ENCODE data around the gene CMPK1. TPM values are rescaled to one million over a fixed set of nuclear protein-coding genes. Genes with fewer than 3 reads are reported as not detected.
"Not testable (repeated sequence)": the region's sequence is repeated elsewhere in the genome, so short reads cannot be mapped to it uniquely, and the experiment has no call there.

CMPK1 gene
- polyA plus RNA-seq, 3 donors = 40.6 to 135 (median 74.7) TPM

DNA sequence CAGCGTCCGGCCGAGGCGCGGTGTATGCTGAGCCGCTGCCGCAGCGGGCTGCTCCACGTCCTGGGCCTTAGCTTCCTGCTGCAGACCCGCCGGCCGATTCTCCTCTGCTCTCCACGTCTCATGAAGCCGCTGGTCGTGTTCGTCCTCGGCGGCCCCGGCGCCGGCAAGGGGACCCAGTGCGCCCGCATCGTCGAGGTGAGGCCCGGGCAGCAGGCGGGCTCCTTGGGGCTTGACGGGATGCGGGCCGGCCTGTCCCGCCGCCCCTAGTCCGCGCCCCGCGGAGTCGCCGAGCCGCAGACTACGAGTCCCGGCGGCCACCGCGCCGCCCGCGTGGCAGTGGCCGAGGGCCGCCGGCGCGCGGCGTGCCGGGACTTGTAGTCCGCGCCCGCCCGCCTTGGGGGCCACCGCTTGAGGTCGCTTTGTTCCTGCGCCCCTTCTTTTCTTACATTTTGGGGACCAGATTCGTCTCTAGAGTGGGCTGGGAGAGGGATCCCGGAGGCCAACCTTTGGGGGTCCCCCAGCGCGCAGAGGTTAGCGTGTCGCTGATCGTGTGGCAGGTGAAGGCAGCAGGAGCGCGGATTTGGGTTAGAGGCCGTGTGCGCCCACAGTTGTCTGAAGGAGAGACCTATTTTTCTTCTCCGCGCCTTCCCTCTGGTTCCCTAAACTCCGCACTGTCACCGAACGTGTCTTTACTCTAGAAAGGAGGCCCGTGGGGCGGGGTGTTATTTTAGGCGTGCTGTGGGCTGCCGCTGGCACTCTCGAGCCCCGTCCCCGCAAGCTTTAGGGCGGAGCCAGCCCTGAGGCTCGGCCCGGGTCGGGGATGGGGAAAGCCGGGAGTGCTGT, 553 bp downstream of the CMPK1 start:
- 0 to 1% (median 0%) methylated on average over 62 to 90 of the region's 90 CpGs for WGBS, 3 donors
- peak overlapping the region; percentile 77 for H3K27ac ChIP-seq (ENCODE audit: low read depth, low read length)

DNA sequence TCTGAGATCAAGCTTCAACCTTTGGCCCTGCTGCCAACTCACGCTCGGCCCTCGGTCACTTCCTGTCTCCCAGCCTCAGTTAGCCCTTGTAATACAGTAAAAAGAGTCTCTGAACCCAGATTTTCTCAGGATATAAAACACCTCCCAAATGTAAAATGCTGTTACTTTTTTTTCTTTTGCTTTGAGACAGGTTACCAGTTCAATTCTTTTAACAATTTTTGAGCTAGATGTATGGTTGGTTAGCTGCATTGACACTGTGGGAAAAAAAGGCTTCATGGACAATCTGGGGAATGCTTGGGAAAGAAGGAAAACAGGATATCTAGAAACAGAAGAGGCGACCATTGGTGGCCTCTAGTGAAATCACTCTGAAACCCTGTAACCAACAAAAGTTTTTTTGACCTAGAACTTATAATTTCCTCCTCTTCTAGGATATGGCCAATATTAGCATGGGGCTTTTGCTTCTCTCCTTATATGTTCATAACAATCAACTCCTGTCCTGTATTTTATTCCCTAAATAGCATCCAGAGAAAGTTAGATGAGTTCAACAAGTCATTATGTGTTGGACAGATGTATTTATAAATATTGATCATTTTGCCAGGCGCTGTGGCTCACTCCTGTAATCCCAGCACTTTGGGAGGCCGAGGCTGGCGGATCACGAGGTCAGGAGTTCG, 1.3 kb downstream of the CMPK1 start:
- 44 to 53% (median 51%) methylated on average over 9 of the region's 9 CpGs for WGBS, 3 donors
- peak overlapping the region; percentile 77 for H3K27ac ChIP-seq (ENCODE audit: low read depth, low read length)

DNA sequence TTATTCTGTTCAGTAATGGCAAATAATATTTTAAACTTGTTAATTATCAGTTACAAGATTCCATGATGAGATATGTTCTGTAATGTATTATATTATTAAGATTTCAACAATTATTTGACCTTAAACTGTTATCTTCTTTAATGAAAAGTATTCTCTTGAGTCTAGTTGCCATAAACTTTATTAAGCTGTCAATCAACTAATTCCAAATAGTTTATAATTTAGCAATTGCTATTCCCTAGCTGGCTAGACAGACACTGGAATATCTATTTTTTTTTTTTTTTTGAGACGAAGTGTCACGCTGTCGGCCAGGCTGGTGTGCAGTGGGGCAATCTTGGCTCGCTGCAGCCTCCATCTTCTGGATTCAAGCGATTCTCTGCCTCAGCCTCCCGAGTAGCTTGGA, 3.8 kb downstream of the CMPK1 start:
- no peak overlapping the region for H3K27ac ChIP-seq (ENCODE audit: low read depth, low read length)
- WGBS, 3 donors = 79 to 94% (median 83%) methylated on average over 6 of the region's 6 CpGs

DNA sequence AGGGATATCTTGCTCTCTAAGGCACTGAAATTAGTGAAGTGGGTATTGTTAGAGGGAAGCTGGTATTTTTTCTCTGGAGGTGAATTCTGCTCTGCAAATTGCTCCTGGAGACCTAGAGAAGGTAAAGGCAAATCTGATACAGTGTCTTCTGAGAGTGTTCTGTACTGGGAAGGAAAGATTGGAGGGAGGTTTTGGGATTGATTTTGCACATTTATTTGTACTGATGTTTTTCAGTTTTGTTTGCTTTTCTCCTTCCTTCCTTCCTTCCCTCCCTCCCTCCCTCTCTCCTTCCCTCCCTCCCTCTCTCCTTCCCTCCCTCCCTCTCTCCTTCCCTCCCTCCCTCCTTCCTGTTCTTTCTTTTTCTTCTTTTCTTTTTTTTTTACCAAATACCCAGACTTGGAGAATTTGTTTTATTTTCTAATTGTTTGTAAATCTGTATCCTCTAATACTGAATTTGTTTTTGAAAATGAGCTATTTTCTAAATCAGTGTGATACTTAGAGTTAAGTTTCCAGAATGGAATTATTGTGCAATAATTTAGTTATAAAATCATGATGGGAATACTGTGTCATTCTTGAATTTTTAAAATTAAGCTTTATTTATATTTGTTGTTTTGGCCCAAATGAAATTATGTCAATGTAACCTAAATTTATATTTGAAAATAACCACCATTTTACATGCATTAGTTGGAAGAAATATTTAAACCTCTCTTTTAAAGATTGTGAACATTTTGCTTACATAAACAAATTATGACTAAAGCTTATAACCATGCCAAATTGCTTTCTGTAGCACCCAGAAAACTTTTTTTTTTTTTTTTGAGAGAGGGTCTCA, 4.9 kb downstream of the CMPK1 start:
- no peak overlapping the region for H3K27ac ChIP-seq (ENCODE audit: low read depth, low read length)

DNA sequence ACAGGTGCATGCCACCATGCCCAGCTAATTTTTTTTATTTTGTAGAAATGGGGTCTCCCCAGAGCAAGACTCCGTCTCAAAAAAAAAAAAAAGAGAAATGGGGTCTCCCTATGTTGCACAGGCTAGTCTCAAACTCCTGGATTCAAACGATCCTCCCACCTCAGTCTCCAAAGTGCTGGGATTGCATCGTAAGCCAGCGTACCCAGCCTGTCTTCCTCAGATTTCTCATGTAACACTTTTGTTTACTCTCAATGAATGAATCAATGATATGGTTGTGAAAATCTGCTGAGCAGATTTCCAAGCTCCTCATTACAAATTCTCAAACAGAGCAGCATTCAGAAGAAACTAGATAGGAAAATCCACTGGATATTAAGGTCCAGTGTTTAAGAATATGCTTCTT, 6.6 kb downstream of the CMPK1 start:
- 45 to 73% (median 68%) methylated on average over 4 of the region's 4 CpGs for WGBS, 3 donors
- H3K27ac ChIP-seq (ENCODE audit: low read depth, low read length) = no peak overlapping the region

DNA sequence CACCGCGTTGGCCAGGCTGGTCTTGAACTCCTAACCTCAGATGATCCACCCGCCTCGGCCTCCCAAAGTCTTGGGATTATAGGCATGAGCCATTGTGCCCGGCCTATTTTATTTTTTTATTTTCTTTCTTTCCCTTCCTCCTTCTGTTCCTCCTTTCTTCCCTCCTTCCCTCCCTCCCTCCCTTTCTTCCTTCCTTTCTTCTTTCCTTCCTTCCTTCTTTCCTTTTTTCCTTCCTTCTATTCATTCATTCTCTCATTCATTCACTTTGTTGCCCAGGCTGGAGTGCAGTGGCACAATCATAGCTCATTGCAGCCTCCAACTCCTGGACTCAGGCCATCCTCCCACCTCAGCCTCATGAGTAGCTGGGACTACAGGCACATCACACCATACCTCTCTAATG, 13.4 kb downstream of the CMPK1 start:
- 94 to 100% (median 98%) methylated on average over 5 of the region's 5 CpGs for WGBS, 3 donors
- H3K27ac ChIP-seq (ENCODE audit: low read depth, low read length) = not testable (repeated sequence)

DNA sequence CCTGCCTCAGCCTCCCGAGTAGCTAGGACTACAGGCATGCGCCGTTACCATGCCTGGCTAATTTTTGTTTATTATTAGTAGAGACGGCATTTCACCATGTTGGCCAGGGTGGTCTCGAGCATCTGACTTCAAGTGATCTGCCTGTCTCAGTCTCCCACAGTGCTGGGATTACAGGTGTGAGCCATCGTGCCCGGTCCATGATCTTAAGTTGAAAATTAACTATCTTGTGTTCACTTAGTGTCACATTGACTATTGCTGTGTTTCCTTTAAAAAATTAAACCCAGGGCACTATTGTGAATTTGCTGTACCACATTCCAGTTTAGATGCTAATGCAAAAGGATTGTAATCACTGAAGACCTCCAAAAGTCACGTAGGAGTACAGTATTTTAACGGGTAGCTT, 14.1 kb downstream of the CMPK1 start:
- WGBS, 3 donors = 70 to 94% (median 90%) methylated on average over 9 of the region's 9 CpGs
- H3K27ac ChIP-seq (ENCODE audit: low read depth, low read length) = no peak overlapping the region

DNA sequence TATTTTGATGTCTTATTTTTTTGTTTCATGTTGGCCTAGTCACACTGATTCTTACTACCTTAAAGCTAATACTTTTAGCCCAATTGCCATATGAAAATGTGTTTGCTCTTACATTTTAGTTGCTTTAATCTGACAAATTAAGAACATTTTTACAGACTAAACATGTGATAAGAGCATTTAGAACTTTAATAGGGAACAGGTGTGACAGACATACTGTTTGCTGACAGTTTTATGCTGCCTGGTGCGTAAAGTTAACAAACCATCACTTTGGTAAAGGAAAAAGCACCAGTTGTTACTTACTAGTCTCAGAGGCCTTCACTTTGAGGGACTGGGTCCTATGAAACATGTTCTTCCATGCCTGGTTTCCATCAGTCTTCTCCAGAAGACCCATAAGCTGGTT, 14.7 kb downstream of the CMPK1 start:
- WGBS, 3 donors = 77 to 97% (median 94%) methylated on average over 1 of the region's 1 CpG
- no peak overlapping the region for H3K27ac ChIP-seq (ENCODE audit: low read depth, low read length)

DNA sequence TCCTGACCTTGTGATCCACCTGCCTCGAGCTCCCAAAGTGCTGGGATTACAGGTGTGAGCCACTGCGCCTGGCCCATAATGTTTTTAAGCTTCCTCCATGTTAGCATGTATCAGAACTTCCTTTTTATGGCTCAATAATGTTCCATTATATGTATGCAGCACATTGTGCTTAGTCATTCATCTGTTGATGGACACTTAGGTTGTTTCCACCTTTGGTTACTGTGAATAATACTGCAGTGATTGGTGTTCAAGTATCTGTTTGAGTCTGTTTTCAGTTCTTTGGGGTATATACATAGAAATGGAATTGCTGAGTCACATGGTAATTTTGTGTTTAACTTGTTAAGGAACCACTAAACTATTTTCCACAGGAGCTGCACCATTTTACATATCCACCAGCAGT, 17.7 kb downstream of the CMPK1 start:
- no peak overlapping the region for H3K27ac ChIP-seq (ENCODE audit: low read depth, low read length)
- WGBS, 3 donors = 93 to 98% (median 94%) methylated on average over 2 of the region's 2 CpGs

DNA sequence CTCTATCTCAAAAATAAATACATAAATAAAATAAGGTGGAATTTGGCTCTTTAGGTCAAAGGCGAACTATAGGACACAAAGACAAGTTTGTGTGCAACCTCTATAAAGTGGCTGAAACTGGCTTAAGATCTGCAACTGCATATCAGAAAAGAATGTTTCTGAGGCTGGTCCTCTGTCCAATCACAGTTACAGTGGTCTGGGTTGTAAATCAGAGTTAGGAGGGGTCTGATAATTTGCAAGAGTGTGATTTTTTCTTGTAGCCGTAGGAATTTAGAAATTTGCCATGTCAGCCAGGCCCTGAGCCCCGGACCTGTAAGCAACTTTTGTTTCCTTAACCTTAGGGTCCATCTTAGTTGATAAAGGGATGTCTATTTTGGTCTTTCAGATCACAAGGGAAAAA, 27.8 kb downstream of the CMPK1 start:
- 75 to 85% (median 79%) methylated on average over 3 of the region's 3 CpGs for WGBS, 3 donors
- H3K27ac ChIP-seq (ENCODE audit: low read depth, low read length) = no peak overlapping the region

DNA sequence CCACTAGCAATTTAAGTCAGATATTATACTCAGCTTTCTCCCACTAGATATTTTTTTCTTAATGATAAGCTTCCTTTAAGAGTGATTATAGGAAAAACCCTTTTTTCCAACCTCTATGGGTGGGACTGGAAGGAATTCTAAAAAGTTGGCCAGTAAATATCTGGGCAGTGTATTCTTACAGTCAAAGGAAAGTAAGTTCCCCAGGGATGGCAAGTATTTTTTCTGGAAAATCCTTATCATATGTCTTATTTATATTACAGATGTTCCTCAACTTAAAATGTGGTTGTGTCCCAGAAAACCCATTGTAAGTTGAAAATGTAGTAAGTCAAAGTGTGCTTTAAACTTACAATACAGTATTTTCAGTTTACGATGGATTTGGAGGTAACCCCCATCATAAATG, 29.2 kb downstream of the CMPK1 start:
- WGBS, 3 donors = 98 to 100% (median 100%) methylated on average over 1 of the region's 1 CpG
- H3K27ac ChIP-seq (ENCODE audit: low read depth, low read length) = no peak overlapping the region

DNA sequence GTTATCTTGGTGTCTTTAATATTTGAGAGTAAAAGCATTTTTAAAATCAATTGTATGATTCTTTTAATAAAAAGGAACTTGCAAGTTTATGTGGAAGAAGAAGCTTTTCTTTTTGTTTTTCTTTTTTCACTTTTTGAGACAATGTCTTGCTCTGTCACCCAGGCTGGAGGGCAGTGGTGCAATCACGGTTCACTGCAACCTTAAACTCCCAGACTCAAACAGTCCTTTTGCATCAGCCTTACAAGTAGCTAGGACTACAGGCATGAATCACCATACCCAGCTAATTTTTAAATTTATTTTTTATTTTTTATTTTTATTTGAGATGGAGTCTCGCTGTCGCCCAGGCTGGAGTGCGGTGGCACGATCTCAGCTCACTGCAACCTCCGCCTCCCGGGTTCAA, 34.1 kb downstream of the CMPK1 start:
- WGBS, 3 donors = 88 to 96% (median 95%) methylated on average over 7 of the region's 7 CpGs
- H3K27ac ChIP-seq (ENCODE audit: low read depth, low read length) = no peak overlapping the region

DNA sequence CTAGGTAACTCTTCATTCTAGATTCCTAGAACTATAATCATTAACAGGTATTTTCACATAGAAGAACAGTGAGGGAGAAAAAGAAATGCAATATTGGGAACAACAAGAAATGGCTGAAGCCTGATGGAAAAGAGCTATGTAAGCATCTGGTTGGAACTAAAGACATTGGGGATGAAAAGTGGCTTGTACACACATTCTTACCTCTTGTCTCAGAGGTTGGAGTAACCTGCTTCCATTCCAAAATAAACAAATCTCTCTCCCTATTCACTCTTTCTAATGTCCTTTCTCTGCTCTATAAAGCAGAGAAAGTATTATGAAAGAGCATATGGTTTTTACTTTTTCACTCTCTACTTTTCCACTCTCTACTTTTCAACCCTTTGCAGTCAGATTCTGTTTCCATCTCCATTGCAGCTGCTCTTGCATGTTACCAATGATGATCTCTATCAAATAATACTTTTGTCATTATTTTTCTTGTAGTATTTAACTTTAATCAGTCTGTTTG, 37.5 kb downstream of the CMPK1 start:
- H3K27ac ChIP-seq (ENCODE audit: low read depth, low read length) = no peak overlapping the region

DNA sequence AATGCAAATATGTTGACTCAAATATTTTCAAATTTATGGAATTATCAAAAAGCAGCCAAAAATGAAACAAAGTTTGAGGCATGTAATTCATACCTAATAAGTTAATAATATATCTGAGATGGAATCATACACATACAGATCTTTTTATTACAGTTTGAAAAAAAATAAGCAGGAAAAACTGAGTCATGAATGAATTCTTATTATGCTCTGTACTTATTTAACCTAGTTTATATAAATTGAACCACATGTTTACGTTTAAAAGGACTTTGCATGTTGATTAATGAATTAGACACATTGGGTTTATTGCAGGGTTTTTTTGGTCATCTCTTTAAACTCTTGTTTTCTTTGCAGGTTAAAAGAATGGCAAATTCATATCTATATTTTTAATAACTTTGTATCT, 40.9 kb downstream of the CMPK1 start:
- H3K27ac ChIP-seq (ENCODE audit: low read depth, low read length) = no peak overlapping the region
- WGBS, 3 donors = 84 to 92% (median 86%) methylated on average over 1 of the region's 1 CpG

DNA sequence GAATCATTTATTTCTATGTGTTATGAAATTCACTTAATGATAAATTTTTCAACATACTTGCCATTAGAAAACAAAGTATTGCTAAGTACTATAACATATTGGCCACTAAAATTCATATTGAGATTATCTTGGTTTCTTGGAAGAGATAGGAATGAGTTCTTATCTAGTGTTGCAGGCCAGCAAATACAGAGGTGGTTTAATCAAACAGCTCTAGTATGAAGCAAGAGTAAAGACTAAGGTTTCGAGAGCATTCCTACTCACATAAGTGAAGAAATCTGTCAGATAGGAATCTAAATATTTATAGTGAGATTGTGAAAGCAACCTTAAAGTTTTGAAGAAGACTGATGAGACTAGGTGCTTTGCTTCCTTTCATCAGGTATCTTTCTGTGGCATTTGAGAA, 44.6 kb downstream of the CMPK1 start:
- WGBS, 3 donors = 39 to 68% (median 66%) methylated on average over 1 of the region's 1 CpG

DNA sequence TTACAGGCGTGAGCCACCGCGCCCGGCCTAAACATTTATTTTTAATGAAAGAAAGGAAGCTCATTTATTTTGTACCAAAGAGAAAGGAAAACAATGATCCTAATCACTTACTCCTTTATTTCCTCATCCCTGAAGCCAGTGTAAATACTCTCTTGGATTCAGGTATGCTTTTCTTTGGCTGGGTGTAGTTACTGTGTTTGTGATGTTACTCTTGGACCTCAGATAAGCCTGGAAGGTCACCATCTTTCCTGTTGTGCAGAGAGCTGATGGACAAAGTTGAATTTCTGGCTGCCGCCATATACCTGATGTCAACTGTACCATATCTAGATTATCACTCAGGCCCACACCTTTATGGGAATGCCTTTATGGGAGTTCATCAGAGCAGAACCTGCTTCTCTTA, 47.1 kb downstream of the CMPK1 start:
- no peak overlapping the region for H3K27ac ChIP-seq (ENCODE audit: low read depth, low read length)
- WGBS, 3 donors = 90 to 98% (median 98%) methylated on average over 5 of the region's 5 CpGs

More for the DNA sequence above, 44.6 kb downstream of the CMPK1 start:
- H3K27ac ChIP-seq (ENCODE audit: low read depth, low read length) = no peak overlapping the region

DNA sequence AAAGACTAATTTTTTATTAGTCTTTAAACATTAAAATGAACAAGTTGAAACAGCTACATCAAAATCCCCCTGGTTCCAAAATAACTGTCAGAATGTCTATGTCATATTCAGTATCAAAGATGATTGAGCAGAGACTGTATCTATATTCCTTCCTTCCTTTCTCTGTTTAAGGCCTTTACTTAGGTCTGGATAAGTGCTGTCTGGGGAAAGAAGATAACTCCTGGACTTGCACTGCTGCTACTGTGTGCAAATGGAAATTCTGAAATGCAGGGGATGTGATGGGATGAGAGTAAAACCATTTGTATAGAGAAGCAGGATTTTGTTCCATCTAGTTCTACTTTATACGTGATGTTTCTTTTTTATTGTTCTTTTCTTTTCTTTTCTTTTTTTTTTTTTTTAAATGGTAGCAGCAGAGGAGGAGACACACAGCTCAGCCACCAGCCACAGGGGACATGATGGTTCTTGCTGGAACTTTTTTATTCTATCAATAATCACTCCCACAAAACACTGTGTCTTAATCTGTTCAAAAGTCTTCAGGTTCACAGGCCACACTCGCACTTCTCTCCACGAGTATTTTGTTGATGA, 48.9 kb downstream of the CMPK1 start:
- WGBS, 3 donors = 85 to 91% (median 89%) methylated on average over 3 of the region's 3 CpGs
- no peak overlapping the region for H3K27ac ChIP-seq (ENCODE audit: low read depth, low read length)

DNA sequence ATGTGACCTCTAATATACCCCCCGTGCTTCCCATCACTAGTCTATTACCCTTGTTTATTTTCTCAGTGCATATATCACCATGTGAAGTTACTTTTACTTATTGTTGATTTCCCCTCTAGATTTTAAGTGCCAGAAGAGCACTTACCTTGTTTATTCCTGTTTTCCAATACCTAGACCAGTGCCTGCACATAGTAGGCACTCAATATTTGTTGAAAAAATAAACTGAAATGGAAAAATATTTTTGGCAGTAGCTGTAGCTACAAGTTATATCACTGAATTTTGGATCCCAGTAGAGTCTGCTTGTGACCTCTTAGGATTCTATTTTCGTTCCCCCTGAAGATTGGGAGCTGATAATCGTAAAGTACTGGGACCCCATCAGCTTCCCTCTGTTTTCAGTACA, 50.5 kb downstream of the CMPK1 start:
- H3K27ac ChIP-seq (ENCODE audit: low read depth, low read length) = no peak overlapping the region
- 94 to 96% (median 96%) methylated on average over 3 of the region's 3 CpGs for WGBS, 3 donors

DNA sequence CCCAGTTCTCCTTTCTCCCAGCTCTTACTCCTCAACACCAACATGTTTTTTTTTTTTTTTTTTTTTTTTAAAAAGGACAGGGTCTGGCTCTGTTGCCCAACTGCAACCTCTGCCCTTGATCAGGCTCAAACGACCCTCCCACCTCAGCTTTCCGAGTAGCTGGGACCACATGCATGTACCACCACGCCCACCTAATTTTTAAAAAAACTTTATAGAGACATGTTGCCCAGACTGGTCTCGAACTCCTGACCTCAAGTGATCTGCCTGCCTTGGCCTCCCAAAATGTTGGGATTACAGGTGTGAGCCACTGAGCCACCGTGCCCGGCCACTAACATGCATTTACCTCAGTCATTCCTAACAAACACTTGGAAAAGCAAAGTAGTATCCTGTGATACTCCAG, 51.4 kb downstream of the CMPK1 start:
- no peak overlapping the region for H3K27ac ChIP-seq (ENCODE audit: low read depth, low read length)
- 80 to 93% (median 84%) methylated on average over 6 of the region's 6 CpGs for WGBS, 3 donors
